Activated CD8-positive, alpha-beta memory T cell treated with anti-CD3 and anti-CD28 coated beads for 48 hours (primary cell): ENCODE measurements around the gene USH2A.

Experiments
- DNase-seq, 3 experiments: peaks; one replicate each; pipeline ENCODE4 v3.0.0-alpha.2; 2020; ENCODE audit warnings: low read depth in 2 of 3, low spot score in 2 of 3

Gene USH2A

DNA sequence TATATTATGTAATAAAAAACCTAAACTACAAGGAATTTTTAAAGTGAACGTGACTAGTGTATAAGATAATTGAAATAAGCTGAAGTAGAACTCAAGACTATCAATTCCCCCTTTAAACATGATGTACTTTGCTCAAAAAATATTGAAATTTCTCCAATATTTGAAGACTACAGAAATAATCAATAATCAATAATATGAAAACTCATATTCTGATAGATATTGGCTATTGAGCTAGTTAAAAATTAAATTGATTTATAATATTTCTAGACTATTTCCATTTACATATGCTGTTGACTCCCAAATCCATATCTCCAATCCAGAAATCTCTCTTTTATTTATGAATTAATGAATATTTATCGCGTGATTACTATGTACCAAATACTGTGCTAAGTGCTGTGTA, 133.2 kb downstream of the USH2A start:
- DNase-seq = no peak

DNA sequence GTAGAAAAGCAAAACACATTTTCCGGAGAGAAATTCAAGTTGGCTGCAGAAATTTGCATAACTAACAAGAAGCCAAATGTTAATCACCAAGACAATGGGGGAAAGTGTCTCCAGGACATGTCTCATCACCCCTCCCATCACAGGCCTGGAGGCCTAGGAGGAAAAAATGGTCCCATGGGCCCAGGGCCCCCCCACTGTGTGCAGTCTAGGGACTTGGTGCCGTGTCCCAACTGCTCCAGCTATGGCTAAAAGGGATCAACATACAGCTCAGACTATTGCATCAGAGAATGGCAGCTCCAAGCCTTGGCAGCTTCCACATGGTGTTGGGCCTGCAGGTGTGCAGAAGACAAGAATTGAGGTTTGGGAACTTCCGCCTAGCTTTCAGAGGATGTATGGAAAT, 138.2 kb downstream of the USH2A start:
- DNase-seq = no peak

DNA sequence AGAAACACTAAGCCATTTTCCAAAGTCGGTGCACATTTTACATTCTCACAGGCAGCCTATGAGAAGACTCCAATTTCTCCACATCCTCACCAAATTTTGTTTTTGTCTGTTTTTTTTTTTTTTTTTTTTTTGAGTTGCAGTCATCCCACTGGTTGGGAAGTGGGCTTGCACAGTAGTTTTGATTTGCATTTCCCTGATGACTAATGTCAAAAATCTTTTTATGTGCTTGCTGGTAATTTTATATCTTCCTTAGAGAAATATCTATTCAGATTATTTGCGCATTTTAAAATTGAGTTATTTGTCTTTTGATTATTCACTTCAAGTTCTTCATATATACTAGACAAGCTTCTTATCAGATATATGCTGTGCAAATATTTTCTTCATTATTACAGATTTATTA, 141.5 kb downstream of the USH2A start:
- no peak for DNase-seq

DNA sequence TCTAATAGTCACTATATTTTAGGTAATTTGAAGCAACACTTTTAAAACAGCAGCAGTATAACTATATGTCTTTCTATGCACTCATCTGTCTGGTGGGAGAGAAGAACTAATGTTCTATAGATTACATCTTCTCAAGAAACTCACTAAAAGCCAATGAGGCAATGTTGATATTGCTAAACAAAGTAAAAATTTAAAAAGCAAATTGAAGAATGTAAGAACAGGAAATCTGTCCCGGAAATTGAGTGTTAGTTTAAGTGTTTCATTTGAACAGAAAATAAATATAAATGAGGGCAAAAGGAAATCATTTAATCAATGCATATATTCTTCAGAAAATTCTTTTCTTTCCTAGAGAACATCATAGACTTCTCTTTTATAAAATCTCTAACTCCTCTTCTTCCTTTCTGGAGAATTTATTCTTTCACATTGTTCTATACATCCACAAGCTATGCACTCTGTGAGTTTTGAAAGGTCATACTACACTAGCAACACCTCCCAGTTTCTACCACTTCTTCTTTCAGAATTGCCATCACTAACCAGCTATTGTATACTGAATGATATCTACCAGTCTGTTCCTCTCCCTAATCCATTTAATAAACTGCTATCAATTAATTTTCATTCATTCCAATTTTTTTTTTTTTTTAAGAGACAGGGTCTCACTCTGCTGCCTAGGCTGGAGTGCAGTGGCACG, 153.0 kb downstream of the USH2A start:
- no peak for DNase-seq

DNA sequence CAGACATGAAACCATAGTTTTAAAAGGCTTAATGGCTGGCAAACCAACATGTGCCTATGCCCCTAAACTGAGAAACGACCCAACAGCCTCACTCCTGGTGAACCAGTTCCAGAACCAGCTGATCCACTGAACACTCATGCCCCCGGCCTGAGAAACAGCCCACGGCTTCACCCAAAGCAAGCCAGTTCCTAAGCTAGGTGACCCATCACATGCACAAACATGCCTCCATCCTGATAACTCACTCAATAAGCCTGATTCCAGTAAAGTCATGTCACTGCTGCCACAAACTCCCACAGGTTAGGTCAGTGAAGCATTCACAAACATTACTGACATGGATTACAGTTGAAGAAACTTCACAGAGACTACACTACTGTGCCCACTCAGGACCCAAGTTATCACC, 161.6 kb downstream of the USH2A start:
- DNase-seq = no peak

DNA sequence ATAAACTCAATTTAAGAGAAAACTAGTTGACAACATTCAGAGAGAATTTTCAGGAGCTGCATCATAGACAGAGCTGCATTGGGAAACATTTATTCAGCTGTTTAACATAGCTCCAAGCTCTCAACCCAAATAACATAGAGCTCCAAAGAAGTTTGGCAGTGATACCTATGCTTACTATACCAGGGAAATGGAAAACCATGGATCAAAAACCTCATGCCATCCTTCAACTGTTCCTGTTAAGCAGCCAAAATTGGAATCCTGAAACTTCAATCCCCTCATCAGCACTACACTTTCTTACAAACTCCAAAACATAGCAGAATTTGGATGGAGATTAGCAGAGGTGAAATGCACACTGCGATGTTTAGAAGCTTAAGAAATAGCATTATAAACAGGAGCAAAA, 164.4 kb downstream of the USH2A start:
- no peak for DNase-seq

DNA sequence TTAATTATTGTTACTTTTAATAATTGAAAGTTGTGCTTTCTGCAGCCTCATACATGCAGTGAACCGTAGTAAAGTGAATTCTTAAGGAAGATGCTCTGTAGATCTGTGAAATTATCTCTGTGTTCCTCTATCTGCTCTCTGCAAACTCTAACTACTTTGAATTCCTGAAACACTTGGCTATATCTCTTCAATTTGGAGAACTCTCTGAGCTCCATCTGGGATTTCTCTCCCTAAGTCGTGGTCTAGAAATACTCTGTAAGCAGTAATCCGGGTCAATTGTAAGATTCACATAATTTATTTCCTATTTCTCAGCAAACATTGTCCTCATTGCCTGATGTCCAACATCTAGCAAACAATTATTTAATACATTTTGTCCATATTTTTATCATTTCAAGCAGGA, 164.9 kb downstream of the USH2A start:
- DNase-seq = no peak

DNA sequence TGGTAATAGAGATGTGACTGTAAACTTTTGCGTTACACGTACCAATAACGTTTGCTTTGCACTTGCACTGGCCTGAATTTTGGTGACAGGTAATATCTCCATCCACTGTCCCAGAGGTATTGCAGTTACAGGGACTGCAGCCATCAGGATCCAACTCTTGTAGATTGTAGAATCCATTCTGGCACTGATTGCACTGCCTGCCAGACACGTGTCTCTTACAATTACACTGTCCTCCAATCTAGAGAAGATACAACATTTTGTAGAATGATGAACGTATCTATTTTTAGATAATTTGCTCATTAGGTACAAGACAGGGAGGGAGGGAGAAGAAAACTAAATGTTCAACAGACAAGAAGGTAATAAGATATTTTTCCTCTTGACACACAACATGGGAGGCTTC, 172.4 kb downstream of the USH2A start:
- no peak for DNase-seq

DNA sequence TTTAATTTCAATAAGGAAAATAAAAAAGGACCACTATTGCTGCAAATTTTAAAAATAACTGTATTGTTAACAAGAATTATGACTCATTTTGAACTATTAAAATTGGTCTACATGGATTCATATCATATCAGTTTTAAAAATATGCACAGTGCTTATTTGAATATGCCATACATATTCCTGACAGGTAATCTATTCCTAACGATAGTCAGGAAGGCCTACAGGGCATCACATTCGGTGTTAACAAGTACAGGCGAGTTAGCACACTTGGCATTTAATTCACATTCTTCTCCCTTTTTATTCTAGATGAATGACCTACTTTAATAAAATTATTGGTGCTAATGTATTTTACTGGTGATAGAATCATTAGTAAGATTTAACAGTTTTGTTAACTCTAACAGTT, 174.6 kb downstream of the USH2A start:
- no peak for DNase-seq

DNA sequence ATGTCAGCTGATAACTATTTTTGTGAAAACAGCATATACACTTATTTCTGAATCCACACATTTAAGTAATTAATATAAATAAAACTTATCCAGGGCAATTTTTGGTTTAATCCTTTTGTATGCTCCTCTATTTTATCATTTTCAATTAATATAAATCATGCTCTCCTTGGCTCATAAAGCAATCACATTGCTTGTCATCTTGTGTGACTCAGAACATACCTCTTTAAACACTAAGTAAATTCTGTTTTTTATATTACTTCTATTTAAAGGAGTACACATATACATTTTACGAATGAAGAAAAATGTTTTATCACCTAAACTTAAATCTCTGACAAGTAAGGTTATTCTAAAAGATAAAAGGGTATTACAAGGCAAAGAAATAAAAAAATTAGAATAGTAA, 175.3 kb downstream of the USH2A start:
- DNase-seq = no peak

DNA sequence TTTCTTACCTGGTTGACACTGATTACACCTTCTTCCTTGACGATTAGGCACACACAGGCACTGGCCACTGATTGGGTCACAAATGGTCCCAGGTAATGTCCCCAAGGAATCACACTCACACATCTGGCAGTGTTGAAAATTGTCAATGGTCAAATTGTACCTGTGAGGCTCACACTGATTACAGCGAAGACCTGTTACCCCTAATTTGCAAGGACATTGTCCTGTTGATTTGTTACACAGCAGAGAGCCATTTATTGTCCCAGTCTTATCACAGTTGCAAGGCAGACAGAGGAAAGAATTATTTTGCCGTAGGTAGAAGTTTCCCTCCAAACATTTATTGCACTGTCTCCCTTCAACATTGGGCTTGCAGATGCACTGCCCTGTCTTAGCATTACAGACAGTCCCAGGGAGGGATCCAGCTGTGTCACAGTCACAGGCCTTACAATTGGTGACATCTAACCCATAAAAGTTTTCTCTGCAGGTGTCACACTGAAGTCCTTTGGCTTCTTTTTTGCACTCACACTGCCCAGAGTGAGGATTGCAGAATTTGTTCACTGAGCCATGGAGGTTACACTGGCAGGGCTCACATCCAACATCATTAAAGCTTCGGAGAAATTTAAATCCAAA, 176.6 kb downstream of the USH2A start:
- no peak for DNase-seq

DNA sequence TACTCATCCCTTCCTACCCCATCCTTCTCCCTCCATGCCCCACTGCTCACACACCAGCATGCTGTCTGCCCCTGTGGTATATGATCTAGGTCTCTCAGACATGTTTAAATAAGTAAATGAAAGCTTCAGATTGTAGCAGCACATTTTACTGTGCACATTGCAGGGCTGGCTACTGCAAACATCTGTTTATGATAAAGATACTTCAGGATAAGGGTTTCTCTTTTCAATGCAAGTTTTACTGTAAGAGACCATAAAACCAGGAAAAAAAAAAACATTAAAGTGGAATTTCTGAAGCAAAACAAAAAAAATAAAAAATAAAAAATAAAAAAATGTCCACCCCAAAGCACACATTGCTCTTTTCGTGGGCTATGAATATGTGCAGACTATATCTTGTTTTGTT, 184.4 kb downstream of the USH2A start:
- no peak for DNase-seq

DNA sequence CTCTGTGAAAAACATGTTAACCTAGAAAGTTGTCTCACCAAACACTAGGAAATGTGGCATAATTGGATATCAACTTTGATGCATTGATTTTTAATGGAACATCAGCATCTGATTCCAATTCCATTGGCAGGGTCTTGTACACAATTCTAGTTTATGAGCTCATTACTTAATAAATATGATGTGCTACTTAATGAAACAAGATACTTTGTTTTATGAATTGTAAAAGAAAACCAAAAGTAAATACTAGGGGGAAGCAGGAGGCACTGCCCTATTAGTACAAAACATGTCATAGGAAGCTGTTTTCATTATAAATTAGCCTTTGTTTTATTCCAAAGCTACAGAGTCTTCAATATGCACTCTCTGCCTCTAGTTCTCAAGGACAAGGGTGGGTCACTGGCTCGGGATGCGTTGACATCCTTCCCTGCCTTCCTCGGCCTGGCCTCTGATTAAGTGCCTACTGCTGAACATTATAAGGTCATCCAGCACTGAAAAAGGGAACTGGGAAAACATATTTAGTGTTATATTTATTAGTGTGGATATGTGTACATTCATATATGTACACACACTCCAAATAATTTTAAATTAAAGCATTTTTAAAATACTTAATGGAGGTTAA, 185.2 kb downstream of the USH2A start:
- no peak for DNase-seq

DNA sequence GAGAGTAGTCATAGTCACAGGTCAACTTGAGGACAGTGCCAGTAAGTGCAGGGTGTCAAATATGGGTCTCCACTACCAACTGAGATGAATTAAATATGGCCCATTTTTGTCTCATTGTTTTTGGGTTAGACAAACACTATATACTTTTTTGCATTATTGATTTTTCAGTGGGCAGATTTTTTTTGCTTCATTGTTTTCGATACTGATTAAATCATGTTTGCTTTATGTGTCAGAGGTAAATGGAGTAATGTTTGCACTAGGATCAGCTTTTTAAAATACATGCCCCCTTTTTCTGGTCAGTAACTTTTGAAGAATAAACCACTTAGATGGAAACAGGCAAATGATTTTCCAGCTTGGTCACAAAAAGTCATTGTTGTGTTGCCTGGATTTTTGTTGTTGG, 199.0 kb downstream of the USH2A start:
- no peak for DNase-seq

DNA sequence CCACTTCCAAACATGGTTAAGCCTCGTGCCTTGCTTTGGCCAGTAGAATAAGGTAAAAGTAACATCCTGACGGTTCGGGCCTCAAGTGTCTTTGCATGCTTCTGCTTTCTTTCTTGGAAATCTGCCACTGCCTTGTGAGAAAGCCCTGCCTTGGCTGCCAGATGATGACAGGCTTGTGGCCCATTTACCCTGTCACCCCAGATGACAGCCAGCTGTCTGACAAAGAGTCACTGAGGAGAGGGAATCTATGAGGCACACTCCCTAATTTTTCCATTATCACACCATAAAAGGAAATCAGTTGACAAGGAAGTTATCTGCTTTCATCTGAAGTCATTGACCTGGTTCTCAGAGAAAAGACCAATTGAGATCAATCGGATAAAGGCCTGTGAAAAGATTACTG, 199.8 kb downstream of the USH2A start:
- no peak for DNase-seq

DNA sequence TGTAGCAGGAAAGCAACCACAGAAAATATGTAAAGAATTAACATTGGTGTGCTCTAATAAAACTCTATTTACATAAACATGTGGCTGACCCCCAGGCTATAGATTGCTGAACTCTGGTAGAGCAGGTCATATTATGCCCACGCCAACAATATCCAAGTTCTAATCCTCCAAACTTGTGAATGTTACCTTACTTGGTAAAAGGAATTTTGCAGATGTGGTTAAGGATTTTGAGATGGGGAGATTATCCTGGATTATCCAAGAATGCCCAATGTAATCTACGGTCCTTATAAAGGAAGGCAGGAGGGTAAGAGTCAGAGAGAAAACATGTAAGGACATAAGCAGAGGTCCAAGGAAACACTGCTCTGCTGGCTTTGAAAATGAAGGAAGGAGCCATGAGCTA, 201.0 kb downstream of the USH2A start:
- DNase-seq = no peak

DNA sequence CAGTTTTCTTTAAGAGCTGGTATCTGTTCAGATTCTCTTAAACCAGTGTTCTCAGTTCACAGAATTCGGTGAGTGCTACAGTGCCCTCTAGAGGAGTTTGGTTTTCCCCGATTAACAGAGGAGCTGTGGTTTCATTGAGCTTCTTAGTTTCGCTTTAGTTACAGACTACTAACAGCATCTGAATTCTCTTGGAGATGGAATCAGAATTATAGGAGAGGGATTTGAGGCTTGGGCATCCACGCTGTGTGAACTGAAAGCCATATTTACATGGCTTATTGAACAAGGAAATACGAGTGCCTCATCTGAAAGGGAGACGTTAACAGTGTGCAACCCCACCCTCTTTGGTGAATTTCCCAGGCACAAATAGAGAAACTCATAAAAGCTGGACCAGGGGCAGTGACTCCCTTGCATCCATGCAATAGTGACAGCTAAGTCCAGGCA, 202.0 kb downstream of the USH2A start:
- DNase-seq = no peak

DNA sequence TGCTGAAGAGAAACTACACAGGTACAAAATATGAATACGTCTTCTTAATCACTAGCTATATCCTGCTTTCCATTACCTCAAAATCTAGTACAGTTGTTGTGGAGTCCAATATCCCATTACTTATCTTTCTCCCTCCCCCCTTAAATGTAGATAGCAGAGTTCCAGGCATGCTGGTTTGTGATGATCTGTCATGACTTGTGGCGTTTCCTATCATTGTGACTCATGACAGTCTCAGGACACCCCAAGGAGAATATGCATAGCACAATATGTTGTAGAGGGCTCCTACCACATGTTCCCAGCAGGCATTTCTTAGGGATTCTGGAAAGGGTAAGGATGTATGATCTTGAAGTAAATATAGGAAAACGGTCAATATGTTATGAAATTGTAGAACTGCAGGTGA, 206.9 kb downstream of the USH2A start:
- DNase-seq = no peak

DNA sequence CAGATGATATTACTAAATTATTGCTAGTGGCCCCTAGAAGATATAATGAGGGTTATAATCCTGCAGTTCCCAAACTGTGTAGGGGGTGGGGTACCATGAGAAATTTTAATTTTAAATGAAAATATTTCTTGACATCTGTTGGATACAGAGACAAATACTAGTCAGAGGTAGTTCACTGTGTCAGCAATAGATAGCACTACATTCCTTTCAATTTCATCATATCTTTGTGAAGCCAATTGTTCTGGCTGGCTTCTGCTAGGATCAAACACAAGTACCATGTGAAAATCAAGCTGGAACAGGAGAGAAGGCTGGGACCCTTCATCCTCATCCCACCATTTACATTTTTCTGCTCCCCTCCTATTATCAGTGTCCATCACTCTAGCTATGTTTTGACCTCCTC, 208.1 kb downstream of the USH2A start:
- DNase-seq = no peak

DNA sequence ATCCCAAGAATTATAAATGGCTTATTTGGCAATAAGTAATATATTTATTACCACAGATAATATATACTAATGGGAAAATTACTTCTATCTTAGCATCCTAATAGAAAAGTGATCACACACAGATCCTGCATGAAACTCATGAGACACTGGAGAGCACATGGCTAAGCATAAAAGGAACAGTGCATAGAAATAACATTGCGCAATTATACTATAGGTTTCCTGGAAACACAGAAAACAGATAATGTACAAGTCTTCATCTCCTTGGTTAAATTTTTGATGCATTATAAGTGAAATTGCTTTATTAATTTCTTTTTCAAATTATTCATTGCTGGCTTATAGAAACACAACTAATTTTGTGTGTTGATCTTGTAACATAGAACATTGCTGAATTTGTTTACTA, 210.4 kb downstream of the USH2A start:
- DNase-seq = no peak

DNA sequence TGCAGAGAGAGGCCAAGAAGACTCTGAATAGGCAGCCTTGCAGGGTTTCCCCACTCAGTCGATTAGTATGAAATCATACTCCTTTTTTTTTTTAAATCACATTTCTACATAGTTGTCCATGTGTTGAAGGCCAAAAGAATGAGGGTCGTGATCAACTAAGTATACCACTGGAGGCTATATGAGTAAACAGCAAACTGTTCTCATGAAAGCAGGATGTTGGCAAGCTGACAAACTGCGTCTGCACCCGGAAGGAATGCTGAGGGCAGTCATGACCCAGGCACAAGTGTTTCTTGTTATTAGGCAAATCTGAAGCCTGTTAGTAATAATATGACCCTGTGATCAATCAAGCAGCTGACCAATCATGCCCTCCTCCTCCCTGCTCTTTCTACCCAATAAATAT, 213.2 kb downstream of the USH2A start:
- DNase-seq = no peak

DNA sequence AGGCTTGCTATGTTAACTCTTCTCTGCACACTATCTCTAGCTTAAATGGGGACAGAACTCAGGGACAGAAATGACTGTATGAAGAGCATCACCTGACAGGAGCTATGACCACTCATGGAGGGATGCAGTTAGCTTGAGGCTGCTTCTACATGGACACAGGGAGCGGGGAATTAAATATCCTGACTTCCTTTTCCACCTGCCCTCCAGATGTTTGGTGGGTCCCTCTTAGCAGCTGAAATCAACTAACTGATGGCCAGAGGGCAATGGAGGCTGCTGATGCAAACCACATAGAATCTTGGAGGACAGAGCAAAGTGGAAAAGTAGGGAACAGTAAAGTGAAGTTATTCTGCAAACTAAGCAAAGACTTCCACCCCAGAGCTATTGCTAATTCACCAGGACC, 214.1 kb downstream of the USH2A start:
- DNase-seq = no peak

DNA sequence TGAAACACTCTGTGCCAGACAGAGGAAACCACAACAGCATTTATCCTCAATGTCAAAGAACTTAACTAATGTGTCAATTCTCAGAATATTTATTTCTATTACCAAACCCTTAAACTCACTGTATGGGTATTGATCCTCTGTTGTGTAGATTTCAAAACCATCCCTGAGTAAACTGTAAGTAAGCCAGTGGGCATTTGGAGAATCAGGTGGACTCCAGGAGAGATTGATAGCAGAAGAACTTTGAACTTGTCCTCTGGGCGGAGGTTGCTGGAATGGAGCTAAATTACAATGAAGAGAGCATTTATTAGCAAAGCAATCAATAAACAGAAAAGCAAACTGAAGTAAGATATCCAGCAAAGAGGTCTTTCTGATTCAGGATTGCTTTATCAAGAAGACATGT, 216.1 kb downstream of the USH2A start:
- DNase-seq = no peak
